Neuronal stem cell (in vitro differentiated cells): ENCODE results near the gene CYSTM1.

Experiments
- DNase-seq: peaks from one replicate; pipeline ENCODE4 v3.0.0-alpha.2; 2013; ENCODE audit warnings: low spot score
- H2AFZ ChIP-seq: one replicate; pipeline ENCODE4 v1.6.1; 2013; ENCODE audit warnings: mild to moderate bottlenecking, low read length, inconsistent platforms
- H2AK5ac ChIP-seq: 2 replicates; pipeline ENCODE4 v1.6.1; 2013; ENCODE audit warnings: low read depth, mild to moderate bottlenecking, inconsistent platforms, low read length, moderate library complexity, mixed read lengths
- H2BK120ac ChIP-seq: 2 replicates; pipeline ENCODE4 v1.6.1; 2013; ENCODE audit warnings: low read depth, mild to moderate bottlenecking, inconsistent platforms, low read length, moderate library complexity, mixed read lengths
- H2BK12ac ChIP-seq: one replicate; pipeline ENCODE4 v1.6.1; 2013; ENCODE audit warnings: low read length, inconsistent platforms
- H2BK15ac ChIP-seq: 2 replicates; pipeline ENCODE4 v1.6.1; 2013; ENCODE audit warnings: mild to moderate bottlenecking, low read length, inconsistent platforms, mixed read lengths
- H2BK5ac ChIP-seq: one replicate; pipeline ENCODE4 v1.6.1; 2013; ENCODE audit warnings: inconsistent platforms, mild to moderate bottlenecking, low read length, moderate library complexity
- H3K14ac ChIP-seq: one replicate; pipeline ENCODE4 v1.6.1; 2013; ENCODE audit warnings: low read length, inconsistent platforms
- H3K18ac ChIP-seq: 2 replicates; pipeline ENCODE4 v1.6.1; 2013; ENCODE audit warnings: low read length, inconsistent platforms
- H3K23ac ChIP-seq: 2 replicates; pipeline ENCODE4 v1.6.1; 2013; ENCODE audit warnings: low read depth, mild to moderate bottlenecking, mixed read lengths, low read length, inconsistent platforms; ENCODE audit not compliant: poor library complexity
- H3K27ac ChIP-seq: replicated peaks from 3 replicates; pipeline ENCODE4 v1.5.1; 2013; ENCODE audit warnings: low read length, inconsistent platforms
- H3K27me3 ChIP-seq, 3 experiments: 2 replicates each; pipeline ENCODE4 v1.6.1; 2013; ENCODE audit warnings: low read length in 3 of 3, mild to moderate bottlenecking in 2 of 3, inconsistent platforms in 1 of 3, low read depth in 1 of 3, mixed read lengths in 1 of 3, moderate library complexity in 1 of 3; ENCODE audit not compliant: control insufficient read depth in 3 of 3, insufficient read depth in 3 of 3
- H3K36me3 ChIP-seq, 2 donors: replicated peaks in 1 of 2; 2 replicates each; pipeline ENCODE4 v1.6.1; 2013; ENCODE audit warnings: low read length in 2 of 2; ENCODE audit not compliant: control insufficient read depth in 2 of 2, insufficient read depth in 2 of 2
- H3K4ac ChIP-seq: 2 replicates; pipeline ENCODE4 v1.6.1; 2013; ENCODE audit warnings: inconsistent platforms, mild to moderate bottlenecking, low read length, moderate library complexity
- H3K4me1 ChIP-seq, 2 donors: 1 replicate in 1 of 2; 2 replicates in 1 of 2; pipeline ENCODE4 v1.6.1; 2013; ENCODE audit warnings: low read length in 2 of 2, low read depth in 1 of 2; ENCODE audit not compliant: control insufficient read depth in 2 of 2, insufficient read depth in 1 of 2
- H3K4me2 ChIP-seq: one replicate; pipeline ENCODE4 v1.6.1; 2013; ENCODE audit warnings: mild to moderate bottlenecking, low read length, inconsistent platforms; ENCODE audit not compliant: insufficient read depth, poor library complexity, severe bottlenecking
- H3K4me3 ChIP-seq, 2 donors: 2 replicates each; pipeline ENCODE4 v1.5.1; 2013; ENCODE audit warnings: low read length in 2 of 2, mild to moderate bottlenecking in 2 of 2, inconsistent platforms in 1 of 2, moderate library complexity in 1 of 2
- H3K79me1 ChIP-seq: one replicate; pipeline ENCODE4 v1.6.1; 2013; ENCODE audit warnings: low read depth, mild to moderate bottlenecking, inconsistent platforms, low read length, moderate library complexity
- H3K9ac ChIP-seq: one replicate; pipeline ENCODE4 v1.6.1; 2013; ENCODE audit warnings: mild to moderate bottlenecking, low read depth, low read length, inconsistent platforms; ENCODE audit not compliant: poor library complexity
- H3K9me3 ChIP-seq, 2 donors: replicated peaks in 1 of 2; 2 replicates each; pipeline versions ENCODE3 to v1.6.1; 2013; ENCODE audit warnings: low read length in 2 of 2, mild to moderate bottlenecking in 2 of 2, inconsistent platforms in 1 of 2, low read depth in 1 of 2, mixed read lengths in 1 of 2, moderate library complexity in 1 of 2; ENCODE audit not compliant: control insufficient read depth in 2 of 2, insufficient read depth in 1 of 2
- H4K8ac ChIP-seq: one replicate; pipeline ENCODE4 v1.6.1; 2013; ENCODE audit warnings: low read depth, mild to moderate bottlenecking, inconsistent platforms, low read length, moderate library complexity
- H4K91ac ChIP-seq: one replicate; pipeline ENCODE4 v1.6.1; 2013; ENCODE audit warnings: low read length, low read depth, mild to moderate bottlenecking, inconsistent platforms; ENCODE audit not compliant: poor library complexity
- WGBS, 2 donors: extraction: QIAGEN DNeasy Blood & Tissue Kit; methylation state at CpG; one replicate each; pipeline ENCODE4 v1.1.7; 2013; ENCODE audit warnings: missing lambda C conversion rate in 2 of 2, mixed read lengths in 1 of 2; ENCODE audit not compliant: insufficient read length in 2 of 2, insufficient replicate concordance in 1 of 2; ENCODE audit errors: extremely low coverage in 2 of 2; 5-methylcytosine and 5-hydroxymethylcytosine counted together

CYSTM1 gene

DNA sequence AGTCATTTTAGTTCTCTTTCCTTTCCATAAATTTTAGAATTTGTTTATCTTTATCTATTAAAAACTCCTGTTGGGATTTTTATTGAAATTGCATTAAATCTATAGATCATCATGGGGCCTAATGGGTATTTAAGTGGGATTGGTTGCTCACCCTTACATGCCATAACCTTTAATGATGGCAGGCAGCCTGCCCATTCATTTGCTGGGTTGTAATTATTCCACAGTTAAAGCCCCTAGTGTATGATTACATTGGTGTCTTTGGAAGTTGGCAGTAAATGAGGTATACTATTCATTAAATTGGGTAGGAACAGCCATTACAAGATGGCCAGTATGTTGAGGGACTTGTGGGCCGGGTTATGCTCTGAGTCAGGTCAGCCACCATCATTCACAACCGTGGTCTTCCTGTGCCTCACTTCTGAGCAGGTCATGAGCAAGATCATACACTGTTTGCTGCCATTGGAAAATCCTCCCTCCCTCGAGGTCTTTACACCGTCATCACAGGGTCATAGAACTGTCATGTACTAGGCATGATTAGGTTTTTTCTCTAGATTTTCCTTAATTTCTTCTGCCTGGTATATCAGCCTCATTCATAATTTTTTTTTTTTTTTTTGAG, 59.5 kb downstream of the CYSTM1 start:
- Histone ChIP-seq H2BK15ac (no peak overlapping the region), H3K14ac (no peak overlapping the region), H3K23ac (no peak overlapping the region), H2AK5ac (no peak overlapping the region), H2AFZ (no peak overlapping the region), H3K27ac (no peak overlapping the region), H3K4ac (no peak overlapping the region), H3K36me3 (no peaks in the 10 kb centered on the region), H2BK12ac (no peak overlapping the region), H3K4me3 (no peak overlapping the region), H3K9me3 (no peaks in the 10 kb centered on the region), H3K79me1 (no peaks in the 10 kb centered on the region), H2BK120ac (no peak overlapping the region), H3K4me1 (no peaks in the 10 kb centered on the region), H2BK5ac (no peak overlapping the region), H4K8ac (no peak overlapping the region), H3K9ac (no peak overlapping the region), H3K4me2 (no peak overlapping the region), H3K27me3 (no peaks in the 10 kb centered on the region), H4K91ac (no peak overlapping the region), H3K18ac (no peak overlapping the region)
- DNase-seq = no peak
- no CpG with 5 or more reads among the region's 4 CpGs for WGBS, 2 donors

DNA sequence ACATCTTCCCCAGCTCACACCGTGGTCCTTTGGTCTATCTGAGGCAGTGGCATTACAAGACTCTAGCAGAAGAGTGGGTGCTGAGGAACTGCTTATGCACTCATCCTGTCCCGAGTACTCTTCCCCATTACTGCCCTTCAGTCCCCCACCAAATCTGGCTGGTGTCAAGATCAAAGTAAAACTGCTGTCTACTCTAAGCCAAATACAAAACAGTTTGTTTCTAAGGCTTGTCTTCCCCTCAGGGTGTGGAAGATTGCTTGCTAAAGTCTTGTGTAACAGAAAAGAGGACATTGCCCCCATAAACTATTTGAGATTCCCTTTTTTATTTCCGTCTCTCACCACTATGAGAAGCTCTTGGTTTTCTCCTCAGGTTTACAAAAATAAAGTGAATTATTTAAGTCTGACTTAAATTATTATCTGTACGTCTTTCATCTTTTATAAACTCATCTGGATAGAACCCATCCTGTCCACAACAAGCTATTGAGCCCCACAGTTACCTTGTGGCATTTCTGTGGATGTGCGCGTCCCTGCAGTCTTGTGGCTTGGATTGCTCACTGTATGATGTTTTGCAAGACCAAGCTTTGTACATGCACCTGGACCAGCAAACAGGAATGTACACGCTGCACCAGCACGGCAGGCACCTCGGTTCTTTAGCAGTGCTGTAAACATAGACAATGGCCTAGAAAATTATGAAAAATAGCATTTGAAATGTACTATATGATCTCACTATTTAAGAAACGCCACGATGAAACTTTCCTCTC, 61.0 kb downstream of the CYSTM1 start:
- Histone ChIP-seq H2BK5ac (no peak overlapping the region), H3K27ac (no peak overlapping the region), H3K14ac (no peak overlapping the region), H3K4me3 (no peak overlapping the region), H2BK15ac (no peak overlapping the region), H2BK12ac (no peak overlapping the region), H3K4ac (no peak overlapping the region), H3K79me1 (no peaks in the 10 kb centered on the region), H3K4me1 (peaks cover 3 to 4% of the 10 kb centered on the region in 2 donors), H2AFZ (no peak overlapping the region), H3K9ac (no peak overlapping the region), H3K4me2 (no peak overlapping the region), H3K9me3 (no peaks in the 10 kb centered on the region), H3K18ac (no peak overlapping the region), H3K36me3 (no peaks in the 10 kb centered on the region), H4K8ac (no peak overlapping the region), H2AK5ac (no peak overlapping the region), H3K23ac (no peak overlapping the region), H4K91ac (no peak overlapping the region), H2BK120ac (no peak overlapping the region), H3K27me3 (no peaks in the 10 kb centered on the region)
- DNase-seq = no peak
- WGBS, 2 donors = no CpG with 5 or more reads among the region's 11 CpGs

- no peak overlapping the region for H2BK120ac ChIP-seq
- H4K91ac ChIP-seq = no peak overlapping the region
- H3K4me2 ChIP-seq = no peak overlapping the region
- DNase-seq = no peak
- H3K79me1 ChIP-seq = no peaks in the 10 kb centered on the region
- H2AK5ac ChIP-seq = no peak overlapping the region
- H3K14ac ChIP-seq = no peak overlapping the region
- no peak overlapping the region for H2AFZ ChIP-seq
- H3K23ac ChIP-seq = no peak overlapping the region
- peaks cover 12 to 13% of the 10 kb centered on the region in 2 donors for H3K4me1 ChIP-seq
- no peaks in the 10 kb centered on the region for H3K27me3 ChIP-seq
- H2BK5ac ChIP-seq = no peak overlapping the region
- no peak overlapping the region for H2BK12ac ChIP-seq
- H3K9ac ChIP-seq = no peak overlapping the region
- no peak overlapping the region for H3K4me3 ChIP-seq
- no peak overlapping the region for H2BK15ac ChIP-seq
- H3K4ac ChIP-seq = no peak overlapping the region
- WGBS, 2 donors = no CpG with 5 or more reads among the region's 6 CpGs
- H3K9me3 ChIP-seq = no peaks in the 10 kb centered on the region
- no peaks in the 10 kb centered on the region for H3K36me3 ChIP-seq
- no peak overlapping the region for H4K8ac ChIP-seq
- no peak overlapping the region for H3K27ac ChIP-seq
- H3K18ac ChIP-seq = no peak overlapping the region
Measured at GRCh38 chr5:140236891-140237598, 62.1 kb downstream of the CYSTM1 start.

DNA sequence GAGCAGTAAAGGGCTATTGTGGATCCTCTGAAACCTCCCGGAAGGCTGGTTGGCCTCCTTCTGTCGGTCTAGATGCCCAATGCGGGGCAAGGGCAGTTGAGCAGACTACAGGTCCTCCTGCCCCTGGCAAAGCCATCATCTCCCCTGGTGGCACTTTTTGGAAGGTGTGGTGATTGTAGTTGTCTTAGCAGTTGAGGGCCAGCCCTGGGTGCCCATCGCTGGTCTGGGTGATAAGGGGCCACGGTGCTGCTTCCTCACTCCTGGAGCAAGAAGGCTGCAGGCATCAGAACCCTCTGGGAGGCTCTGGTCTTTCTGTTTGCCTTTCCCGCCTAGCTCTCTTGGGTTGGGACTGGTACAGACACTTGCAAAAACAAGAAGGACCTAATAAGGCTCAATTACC, 63.8 kb downstream of the CYSTM1 start:
- H3K79me1 ChIP-seq = no peaks in the 10 kb centered on the region
- no peak overlapping the region for H3K4me3 ChIP-seq
- H3K9me3 ChIP-seq = no peaks in the 10 kb centered on the region
- H3K4me1 ChIP-seq = peaks cover 13% of the 10 kb centered on the region in 2 donors
- no peak overlapping the region for H2BK12ac ChIP-seq
- no peak overlapping the region for H3K4ac ChIP-seq
- H3K14ac ChIP-seq = no peak overlapping the region
- no peak overlapping the region for H3K9ac ChIP-seq
- H3K27ac ChIP-seq = no peak overlapping the region
- no peak for DNase-seq
- H4K91ac ChIP-seq = no peak overlapping the region
- H2BK5ac ChIP-seq = no peak overlapping the region
- no peak overlapping the region for H4K8ac ChIP-seq
- H2AFZ ChIP-seq = no peak overlapping the region
- H3K27me3 ChIP-seq = no peaks in the 10 kb centered on the region
- no peak overlapping the region for H3K23ac ChIP-seq
- H2AK5ac ChIP-seq = no peak overlapping the region
- H3K36me3 ChIP-seq = peaks cover under 1 to 5% of the 10 kb centered on the region in 2 donors
- no peak overlapping the region for H2BK15ac ChIP-seq
- no peak overlapping the region for H3K4me2 ChIP-seq
- no peak overlapping the region for H3K18ac ChIP-seq
- no CpG with 5 or more reads among the region's 6 CpGs for WGBS, 2 donors
- no peak overlapping the region for H2BK120ac ChIP-seq
